ENCODE measurements around the gene KDR.

The KDR gene

DNA sequence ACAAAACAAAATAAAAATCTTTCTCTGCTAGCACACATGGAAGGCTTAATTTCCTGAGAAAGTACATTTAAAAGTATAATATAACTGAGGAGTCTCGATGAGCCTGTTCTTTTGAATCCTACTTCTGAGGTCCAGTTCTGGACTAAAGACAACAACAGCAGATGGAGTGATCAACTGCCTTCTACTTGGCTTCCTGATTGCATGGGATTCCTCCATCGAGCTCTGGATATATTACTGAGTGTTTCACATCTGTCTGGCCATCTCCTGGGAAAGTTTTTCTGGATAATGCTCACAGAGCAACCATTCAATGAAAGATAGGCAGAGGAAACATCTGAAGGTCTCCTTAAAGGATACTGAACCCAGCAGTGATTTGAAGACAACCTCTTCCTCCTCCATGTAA lies 42.6 kb downstream of the KDR start:
- no peak overlapping the region for H3K4me3 ChIP-seq (ENCODE audit: low read depth, low read length)
- TF ChIP-seq, protein P1, sequence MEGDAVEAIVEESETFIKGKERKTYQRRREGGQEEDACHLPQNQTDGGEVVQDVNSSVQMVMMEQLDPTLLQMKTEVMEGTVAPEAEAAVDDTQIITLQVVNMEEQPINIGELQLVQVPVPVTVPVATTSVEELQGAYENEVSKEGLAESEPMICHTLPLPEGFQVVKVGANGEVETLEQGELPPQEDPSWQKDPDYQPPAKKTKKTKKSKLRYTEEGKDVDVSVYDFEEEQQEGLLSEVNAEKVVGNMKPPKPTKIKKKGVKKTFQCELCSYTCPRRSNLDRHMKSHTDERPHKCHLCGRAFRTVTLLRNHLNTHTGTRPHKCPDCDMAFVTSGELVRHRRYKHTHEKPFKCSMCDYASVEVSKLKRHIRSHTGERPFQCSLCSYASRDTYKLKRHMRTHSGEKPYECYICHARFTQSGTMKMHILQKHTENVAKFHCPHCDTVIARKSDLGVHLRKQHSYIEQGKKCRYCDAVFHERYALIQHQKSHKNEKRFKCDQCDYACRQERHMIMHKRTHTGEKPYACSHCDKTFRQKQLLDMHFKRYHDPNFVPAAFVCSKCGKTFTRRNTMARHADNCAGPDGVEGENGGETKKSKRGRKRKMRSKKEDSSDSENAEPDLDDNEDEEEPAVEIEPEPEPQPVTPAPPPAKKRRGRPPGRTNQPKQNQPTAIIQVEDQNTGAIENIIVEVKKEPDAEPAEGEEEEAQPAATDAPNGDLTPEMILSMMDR (conservative IDR thresholded peaks at IDR 0.05; ENCODE audit: low read depth, low read length), result no peak
- no peak for DNase-seq (ENCODE audit: low read depth)

- TF ChIP-seq, protein P1 (conservative IDR thresholded peaks at IDR 0.05; ENCODE audit: low read depth, low read length), result no peak
Measured at GRCh38 chr4:55080174-55080865, 45.1 kb downstream of the KDR start.

GRCh38 chr4:55079451-55080173 lies 45.8 kb downstream of the KDR start:
- no peak overlapping the region for H3K4me3 ChIP-seq (ENCODE audit: low read depth, low read length)
- DNase-seq (ENCODE audit: low read depth), result peak; percentile 61
- TF ChIP-seq, protein P1 (conservative IDR thresholded peaks at IDR 0.05; ENCODE audit: low read depth, low read length), result no peak

More at GRCh38 chr4:55080174-55080865, 45.1 kb downstream of the KDR start:
- no peak overlapping the region for H3K4me3 ChIP-seq (ENCODE audit: low read depth, low read length)
- peak; percentile 57 for DNase-seq (ENCODE audit: low read depth)

DNA sequence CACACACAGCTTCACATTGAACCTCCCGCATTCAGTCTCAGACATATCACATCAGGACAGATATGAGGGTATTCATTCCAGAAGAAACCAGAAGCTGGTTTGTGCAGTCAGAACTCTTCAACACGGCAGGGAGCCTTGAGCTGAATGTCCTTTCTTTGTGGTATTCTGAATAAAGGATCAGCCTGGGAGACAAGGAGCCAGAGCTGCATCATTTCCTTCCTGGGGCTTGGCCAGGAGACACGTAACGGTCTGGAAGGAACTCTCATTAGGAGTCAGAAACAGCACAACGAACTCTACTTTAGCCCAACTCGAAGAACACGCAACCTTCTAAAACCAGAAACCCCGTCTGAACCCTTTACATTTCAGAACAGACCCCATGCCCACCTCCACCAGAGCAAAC lies 46.4 kb downstream of the KDR start:
- TF ChIP-seq, protein P1 (conservative IDR thresholded peaks at IDR 0.05; ENCODE audit: low read depth, low read length), result no peak
- DNase-seq (ENCODE audit: low read depth), result peak; percentile 97
- no peak overlapping the region for H3K4me3 ChIP-seq (ENCODE audit: low read depth, low read length)

GRCh38 chr4:55077577-55077976 lies 47.8 kb downstream of the KDR start:
- TF ChIP-seq, protein P1 (conservative IDR thresholded peaks at IDR 0.05; ENCODE audit: low read depth, low read length), result no peak
- no peak overlapping the region for H3K4me3 ChIP-seq (ENCODE audit: low read depth, low read length)
- no peak for DNase-seq (ENCODE audit: low read depth)

- TF ChIP-seq, protein P1 (conservative IDR thresholded peaks at IDR 0.05; ENCODE audit: low read depth, low read length), result no peak
- peak; percentile 50 for DNase-seq (ENCODE audit: low read depth)
- H3K4me3 ChIP-seq (ENCODE audit: low read depth, low read length), result no peak overlapping the region
Measured at GRCh38 chr4:55075823-55076716, 49.3 kb downstream of the KDR start.
